Kidney epithelial cell (primary cell): ENCODE data around the gene CCL27. TPM values are rescaled to one million over a fixed set of nuclear protein-coding genes. Genes with fewer than 3 reads are reported as not detected.

Experiments used
- DNase-seq: peaks from one replicate; pipeline ENCODE4 v3.0.0-alpha.2; 2010; ENCODE audit warnings: low read depth
- H3K27me3 ChIP-seq: 2 replicates; pipeline ENCODE4 v1.6.0; 2011; ENCODE audit warnings: low read length; ENCODE audit not compliant: control insufficient read depth, insufficient read depth
- H3K36me3 ChIP-seq: 2 replicates; pipeline ENCODE4 v1.5.1; 2011; ENCODE audit warnings: low read length; ENCODE audit not compliant: control insufficient read depth, insufficient read depth
- H3K4me3 ChIP-seq: 2 replicates; pipeline ENCODE4 v1.5.1; 2011; ENCODE audit warnings: low read depth, mild to moderate bottlenecking, control low read depth, low read length
- CTCF ChIP-seq: IDR thresholded peaks from 2 replicates; pipeline ENCODE4 v1.5.1; 2011; ENCODE audit warnings: mild to moderate bottlenecking, moderate library complexity, low read length, control low read depth, inconsistent platforms; ENCODE audit not compliant: insufficient read depth, poor library complexity, severe bottlenecking
- total RNA-seq: library from RNA; depleted of rRNA; stranded (reverse); fragments of >200 nt; gene quantifications from 2 replicates; pipeline ENCODE4 v1.2.3, GENCODE V29; 2015

The CCL27 gene
- total RNA-seq, 1 donor from 2014 or later = not detected

GRCh38 chr9:34701769-34702736, 39.6 kb upstream of the CCL27 start:
- DNase-seq = peak; percentile 21
- Histone ChIP-seq H3K4me3 (peak overlapping the region; percentile 49), H3K36me3 (no peaks in the 10 kb centered on the region), H3K27me3 (peaks cover 9% of the 10 kb centered on the region)
- TF ChIP-seq CTCF = peak; percentile 100

DNA sequence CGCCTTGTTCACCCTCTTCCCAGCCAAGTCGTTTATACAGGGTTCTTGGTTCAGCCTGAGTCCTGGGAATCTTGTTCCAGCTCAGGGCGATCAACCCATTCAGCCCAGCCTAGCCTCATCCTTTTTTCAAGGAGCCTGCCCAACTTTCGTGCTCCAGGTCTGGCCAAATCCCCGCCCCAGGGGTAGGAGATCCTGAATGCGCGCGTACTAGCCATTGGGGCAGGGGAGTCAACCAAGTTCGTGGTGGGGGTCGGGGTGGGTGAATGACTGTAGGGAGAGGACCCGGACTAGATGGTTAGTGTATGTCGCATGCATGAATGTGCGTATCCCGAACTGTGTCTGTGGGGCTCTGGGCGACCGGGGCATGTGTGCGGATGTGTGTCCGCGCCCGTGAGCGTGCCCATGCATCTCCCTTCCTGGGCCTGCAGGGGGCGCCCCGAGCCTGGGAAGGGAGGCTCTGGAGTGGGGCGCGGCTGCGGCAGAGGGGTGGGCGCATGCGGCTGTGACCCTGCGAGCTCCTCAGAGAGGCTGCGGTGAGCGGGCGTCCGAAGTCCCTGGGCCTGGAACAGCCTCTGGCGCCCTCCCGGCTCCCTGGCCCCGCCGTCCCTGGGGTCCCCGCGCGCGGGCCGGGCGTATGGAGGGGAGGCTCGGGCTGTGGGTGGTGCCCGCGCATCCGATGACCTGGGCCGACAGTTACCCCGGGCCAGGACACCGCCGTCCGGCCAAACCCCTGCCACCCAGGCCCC, 38.7 kb upstream of the CCL27 start:
- H3K27me3 ChIP-seq = peaks cover 9% of the 10 kb centered on the region
- no peaks in the 10 kb centered on the region for H3K36me3 ChIP-seq
- DNase-seq = no peak
- peak; percentile 90 for TF ChIP-seq CTCF
- peak overlapping the region; percentile 49 for H3K4me3 ChIP-seq

- TF ChIP-seq CTCF = no peak
- peaks cover 5% of the 10 kb centered on the region for H3K27me3 ChIP-seq
- H3K4me3 ChIP-seq = no peak overlapping the region
- no peak for DNase-seq
- no peaks in the 10 kb centered on the region for H3K36me3 ChIP-seq
Observed at GRCh38 chr9:34694811-34695210, 32.4 kb upstream of the CCL27 start.

DNA sequence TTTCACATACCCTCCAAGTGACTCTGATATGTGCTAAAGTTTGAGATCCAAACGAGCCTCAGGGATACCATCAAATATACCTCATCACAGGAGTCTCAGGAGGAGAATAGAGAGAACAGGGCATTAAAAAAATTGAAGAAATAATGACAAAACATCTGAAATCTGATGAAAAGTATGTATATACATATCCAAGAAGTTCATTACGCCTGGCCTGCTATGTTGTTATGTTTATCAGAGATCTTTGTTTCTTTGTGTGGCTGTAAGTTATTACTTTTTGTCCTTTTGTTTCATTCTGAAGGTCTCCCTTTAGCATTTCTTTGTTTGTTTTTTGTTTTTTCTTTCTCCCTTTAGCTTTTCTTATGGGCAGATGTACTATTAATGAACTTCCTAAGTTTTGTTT, 31.1 kb upstream of the CCL27 start:
- no peak for DNase-seq
- TF ChIP-seq CTCF = no peak
- Histone ChIP-seq H3K4me3 (no peak overlapping the region), H3K27me3 (peaks cover 10% of the 10 kb centered on the region), H3K36me3 (no peaks in the 10 kb centered on the region)

GRCh38 chr9:34691936-34692315, 29.5 kb upstream of the CCL27 start:
- peaks cover 10% of the 10 kb centered on the region for H3K27me3 ChIP-seq
- H3K36me3 ChIP-seq = no peaks in the 10 kb centered on the region
- no peak overlapping the region for H3K4me3 ChIP-seq
- TF ChIP-seq CTCF = no peak
- DNase-seq = no peak
